Raji (cell line): ENCODE results near the gene PIH1D1.
A peak's percentile ranks its signal among the peaks of the same experiment; 100 is the strongest.

Source experiments
- POLR2A ChIP-seq: IDR thresholded peaks from 2 replicates; pipeline ENCODE4 v1.6.1; 2011; ENCODE audit warnings: low read depth, low read length, control low read depth; ENCODE audit not compliant: insufficient read depth

PIH1D1 gene

GRCh38 chr19:49451430-49452181 lies at the start of gene PIH1D1:
Gene PIH1D1, minus strand, starts transcription at chr19:49451814. Its CDS starts 240 bp downstream, at chr19:49451574.
- peak; percentile 96 for TF ChIP-seq POLR2A

DNA sequence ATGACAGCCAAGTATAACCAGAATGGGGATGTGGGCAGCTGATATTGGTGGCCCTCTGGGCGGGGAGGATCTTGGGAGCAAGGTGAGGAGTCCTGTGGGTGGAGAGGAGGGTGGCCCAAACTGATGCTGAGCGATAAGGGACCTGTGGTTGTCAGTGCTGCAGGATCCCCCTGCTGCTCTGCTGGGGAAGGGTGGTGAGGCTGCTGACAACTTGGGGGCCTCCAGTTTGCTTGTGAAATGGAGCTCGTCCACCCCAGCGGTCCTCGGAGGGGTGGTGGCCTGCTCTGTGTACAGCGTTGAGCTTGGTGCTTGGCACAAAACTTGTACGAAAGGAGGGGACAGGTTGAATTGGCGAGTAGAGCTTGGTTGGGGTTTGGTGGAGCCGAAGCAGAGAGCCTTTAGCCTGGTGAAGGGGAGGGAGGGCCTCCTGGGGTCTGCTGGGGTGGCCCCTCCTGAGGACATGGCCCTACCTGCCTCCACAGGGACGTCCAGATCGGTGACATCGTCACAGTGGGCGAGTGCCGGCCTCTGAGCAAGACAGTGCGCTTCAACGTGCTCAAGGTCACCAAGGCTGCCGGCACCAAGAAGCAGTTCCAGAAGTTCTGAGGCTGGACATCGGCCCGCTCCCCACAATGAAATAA lies 47.5 kb upstream of the PIH1D1 start:
- no peak for TF ChIP-seq POLR2A

DNA sequence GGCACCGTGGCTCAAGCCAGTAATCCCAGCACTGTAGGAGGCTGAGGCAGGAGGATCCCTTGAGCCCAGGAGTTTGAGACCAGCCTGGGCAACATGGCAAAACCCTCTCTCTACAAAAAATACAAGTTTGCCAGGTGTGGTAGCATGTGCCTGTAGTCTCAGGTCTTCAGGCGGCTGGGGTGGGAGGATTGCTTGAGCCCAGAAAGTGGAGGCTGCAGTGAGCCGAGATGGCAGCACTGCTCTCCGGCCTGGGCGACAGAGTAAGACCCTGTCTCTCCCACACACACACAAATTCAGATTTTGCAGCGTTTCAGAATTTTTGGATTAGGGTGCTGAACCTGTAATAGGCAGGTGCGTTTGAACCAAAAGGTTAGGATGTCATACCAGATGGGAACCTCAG lies 46.9 kb upstream of the PIH1D1 start:
- no peak for TF ChIP-seq POLR2A

GRCh38 chr19:49497789-49498103 lies 46.1 kb upstream of the PIH1D1 start:
- TF ChIP-seq POLR2A, result no peak

DNA sequence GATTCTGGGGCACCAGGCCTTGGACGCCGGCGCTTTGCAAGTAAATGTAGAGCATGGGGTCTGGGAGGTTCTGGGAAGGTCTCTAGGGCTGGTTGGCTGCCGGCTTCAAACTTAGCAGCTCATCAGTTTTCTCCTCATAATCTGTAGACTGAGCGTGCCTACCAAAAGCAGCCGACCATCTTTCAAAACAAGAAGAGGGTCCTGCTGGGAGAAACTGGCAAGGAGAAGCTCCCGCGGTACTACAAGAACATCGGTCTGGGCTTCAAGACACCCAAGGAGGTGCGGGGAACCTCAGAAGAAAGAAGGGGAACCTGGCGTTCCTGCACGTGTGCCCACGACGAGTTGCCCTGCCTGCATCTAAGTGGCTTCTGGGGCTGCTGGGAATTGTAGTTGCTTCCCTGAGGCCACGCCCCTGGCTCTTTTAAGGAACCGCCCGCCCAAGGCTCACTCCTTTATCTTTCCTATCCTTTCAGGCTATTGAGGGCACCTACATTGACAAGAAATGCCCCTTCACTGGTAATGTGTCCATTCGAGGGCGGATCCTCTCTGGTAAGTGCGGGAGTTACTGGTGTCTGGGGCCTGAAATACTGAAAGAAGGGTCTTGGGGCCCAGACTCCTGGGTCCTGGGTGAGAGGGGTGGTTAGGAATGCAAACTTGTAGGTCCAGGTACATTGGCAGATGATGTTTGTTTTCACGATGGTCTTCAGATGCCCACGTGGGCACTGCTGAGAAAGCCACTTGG lies 45.6 kb upstream of the PIH1D1 start:
- peak; percentile 66 for TF ChIP-seq POLR2A

DNA sequence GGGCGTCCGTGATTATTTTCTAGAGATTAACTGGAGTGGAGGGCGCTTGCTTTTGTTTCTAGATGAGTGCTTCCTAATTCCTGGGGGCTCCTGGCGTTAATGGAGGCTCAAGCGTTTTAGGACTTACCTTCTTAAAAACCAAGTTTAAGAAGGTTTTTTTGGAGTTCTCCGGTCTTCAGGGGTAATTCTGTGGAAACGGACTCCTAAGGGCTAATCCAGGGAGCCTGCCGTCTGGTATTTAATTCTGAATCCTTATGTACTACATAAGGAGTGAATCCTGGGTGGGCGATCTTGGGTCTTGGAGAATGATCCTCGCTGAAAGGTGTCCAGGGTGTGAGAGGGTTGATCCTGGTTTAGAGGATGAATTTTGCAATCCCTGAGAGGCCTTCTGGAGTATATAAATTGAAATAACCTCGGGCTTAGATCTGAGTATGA lies 45.0 kb upstream of the PIH1D1 start:
- TF ChIP-seq POLR2A, result no peak

DNA sequence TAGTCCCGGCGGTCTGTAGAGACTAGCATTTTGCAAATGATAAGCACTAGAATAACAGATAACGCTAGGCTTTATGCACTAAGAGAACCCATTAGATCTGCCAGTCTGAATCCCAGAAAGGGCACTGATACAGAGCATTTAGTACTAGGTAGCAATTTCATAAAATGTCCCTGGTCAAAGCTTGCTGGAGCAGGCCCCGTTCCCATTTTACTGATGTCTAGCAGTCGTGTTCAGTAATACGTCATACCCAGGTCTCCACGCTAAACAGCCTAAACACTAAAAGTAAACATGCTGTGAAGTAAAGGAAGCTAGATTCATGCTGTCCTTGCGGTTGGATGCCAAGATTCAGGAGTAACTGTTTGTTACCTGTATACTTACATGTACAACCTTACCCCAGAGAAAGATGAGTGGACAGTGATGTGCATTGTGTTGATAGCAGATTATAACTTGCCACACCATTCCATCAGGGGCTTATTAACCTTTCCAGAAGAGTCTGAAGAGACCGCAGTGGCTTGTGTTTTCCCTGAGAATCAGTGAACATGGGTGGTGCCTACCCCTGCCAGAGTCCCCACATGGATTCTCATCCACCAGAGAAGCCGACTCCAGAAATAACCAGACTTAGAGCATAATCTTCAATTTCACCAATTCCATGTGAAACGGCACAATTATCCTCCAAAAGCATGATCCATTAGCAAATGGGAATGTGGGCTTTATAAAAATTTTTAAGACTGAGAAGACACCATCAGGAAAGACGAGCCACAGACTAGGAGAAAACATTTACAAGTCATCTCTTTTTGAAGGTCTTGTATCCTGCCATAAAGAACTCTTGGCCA lies 41.2 kb upstream of the PIH1D1 start:
- peak; percentile 50; the same call in 1 of the 2 replicates for TF ChIP-seq POLR2A

- no peak for TF ChIP-seq POLR2A
Observed at GRCh38 chr19:49491804-49492572, 40.4 kb upstream of the PIH1D1 start.

- no peak for TF ChIP-seq POLR2A
Observed at GRCh38 chr19:49491030-49491803, 39.6 kb upstream of the PIH1D1 start.

DNA sequence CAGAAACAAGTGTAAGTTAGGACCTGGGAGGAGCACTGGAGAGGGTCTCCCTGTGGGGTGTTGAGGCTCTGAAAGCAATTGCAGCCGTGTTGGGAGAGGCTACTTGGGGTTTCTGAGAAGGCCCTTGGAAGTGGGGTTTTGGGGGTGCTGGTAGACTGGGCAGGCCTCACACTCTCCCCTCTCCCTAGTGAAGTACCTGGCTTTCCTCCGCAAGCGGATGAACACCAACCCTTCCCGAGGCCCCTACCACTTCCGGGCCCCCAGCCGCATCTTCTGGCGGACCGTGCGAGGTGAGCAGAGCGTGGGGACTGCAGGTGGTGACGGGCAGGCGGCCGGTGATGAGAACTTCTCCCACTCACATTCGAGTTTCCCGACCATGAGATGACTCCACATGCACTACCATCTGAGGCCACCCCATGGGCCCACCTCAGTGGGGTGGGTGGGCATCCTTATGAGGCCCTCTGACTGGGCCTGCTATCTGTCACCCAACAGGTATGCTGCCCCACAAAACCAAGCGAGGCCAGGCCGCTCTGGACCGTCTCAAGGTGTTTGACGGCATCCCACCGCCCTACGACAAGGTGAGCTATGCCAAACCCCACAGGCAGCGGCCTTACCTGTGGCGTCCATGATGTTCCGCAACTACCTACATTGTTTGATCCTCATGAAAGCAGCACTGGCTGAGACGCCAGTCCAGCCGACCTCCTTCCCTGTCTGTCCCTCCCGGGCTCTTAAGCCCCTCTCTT lies 38.8 kb upstream of the PIH1D1 start:
- no peak for TF ChIP-seq POLR2A

DNA sequence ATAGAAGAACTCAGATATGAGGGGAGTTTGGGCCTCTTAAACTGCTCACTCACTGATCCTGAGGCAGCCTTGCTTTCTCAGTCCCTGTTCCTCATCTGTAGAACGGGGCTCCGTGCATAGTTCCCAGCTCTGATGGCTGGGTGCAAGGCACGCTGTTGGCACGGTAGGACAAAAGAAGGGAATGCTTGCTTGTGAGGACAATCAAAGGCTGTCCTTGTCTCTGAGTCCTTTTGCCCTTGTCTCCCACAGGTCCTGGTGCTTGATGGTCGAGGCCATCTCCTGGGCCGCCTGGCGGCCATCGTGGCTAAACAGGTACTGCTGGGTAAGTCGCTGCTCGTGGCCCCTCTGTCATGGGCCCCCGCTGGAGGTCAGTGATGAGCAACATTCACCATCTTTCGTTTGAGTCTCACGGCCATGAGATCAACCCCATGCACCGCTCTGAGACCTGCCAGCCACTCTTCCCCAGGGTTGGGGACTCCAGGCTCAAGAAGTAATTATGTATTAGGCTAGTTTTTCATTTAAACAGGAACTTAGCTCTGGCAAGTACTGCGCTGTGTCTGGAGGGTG lies 38.1 kb upstream of the PIH1D1 start:
- 0 out of 2 replicates have a peak, but pooled peaks have one; percentile 10 for TF ChIP-seq POLR2A

GRCh38 chr19:49488863-49489537 lies 37.4 kb upstream of the PIH1D1 start:
- TF ChIP-seq POLR2A, result no peak
